K562 (cell line): ENCODE results near the gene PRDM2. TPM values are rescaled to one million over a fixed set of nuclear protein-coding genes. Genes with fewer than 3 reads are reported as not detected.
A peak's percentile ranks its signal among the peaks of the same experiment; 100 is the strongest.

Source experiments
- CTCFL ChIP-seq: IDR thresholded peaks from 2 replicates; pipeline ENCODE4 v1.6.1; 2011; ENCODE audit warnings: borderline replicate concordance, low read depth, mild to moderate bottlenecking, moderate library complexity, low read length; ENCODE audit not compliant: insufficient read depth, poor library complexity, severe bottlenecking
- E2F1 ChIP-seq: sonication (generic); formaldehyde crosslinking; IDR thresholded peaks from 2 replicates; pipeline ENCODE4 v1.8.1; 2023; ENCODE audit warnings: mild to moderate bottlenecking, missing genetic modification reagents, moderate library complexity
- E2F4 ChIP-seq: sonication (generic); formaldehyde crosslinking; IDR thresholded peaks from 2 replicates; pipeline ENCODE4 v1.8.0; 2022; ENCODE audit warnings: mild to moderate bottlenecking, low read depth, missing genetic modification reagents
- HOXB6 ChIP-seq: fragments of 250-450 bp; sonication (Bioruptor Pico); IDR thresholded peaks from 2 replicates; pipeline ENCODE4 v1.5.1; 2022; ENCODE audit warnings: mild to moderate bottlenecking, borderline replicate concordance
- MEIS2 ChIP-seq: fragments of 450-650 bp; IDR thresholded peaks from 2 replicates; pipeline ENCODE4 v1.6.1; 2014; ENCODE audit warnings: mild to moderate bottlenecking; ENCODE audit not compliant: partially characterized antibody
- MLLT1 ChIP-seq, 2 experiments: fragments of 450-650 bp; IDR thresholded peaks; 2 replicates each; pipeline ENCODE4 v1.6.1; 2016
- POLR2H ChIP-seq: IDR thresholded peaks from 2 replicates; pipeline ENCODE4 v1.6.1; 2016; ENCODE audit warnings: missing genetic modification characterization, low read depth, mild to moderate bottlenecking, control low read depth, missing compliant biosample characterization, moderate library complexity
- RBM39 ChIP-seq: fragments of 200-400 bp; formaldehyde crosslinking; optimal IDR thresholded peaks from 2 replicates; pipeline ENCODE3; 2018; ENCODE audit warnings: low read depth, low read length
- THRB ChIP-seq: fragments of 450-650 bp; formaldehyde crosslinking; conservative IDR thresholded peaks from 2 replicates; pipeline ENCODE4 v1.4.0; 2022; ENCODE audit warnings: mild to moderate bottlenecking, missing genetic modification characterization
- ZNF3 ChIP-seq: fragments of 250-450 bp; sonication (Bioruptor Pico); IDR thresholded peaks from 2 replicates; pipeline ENCODE4 v1.5.0; 2021; ENCODE audit warnings: mild to moderate bottlenecking, moderate library complexity
- ZNF639 ChIP-seq, 2 experiments: fragments of 200-800 bp in 1 of 2; sonication (Bioruptor generic) in 1 of 2; sonication (generic) in 1 of 2; formaldehyde crosslinking in 1 of 2; IDR thresholded peaks in 1 of 2; conservative IDR thresholded peaks in 1 of 2; 2 replicates each; pipeline versions ENCODE4 v1.5.0 to v1.6.1; 2016 to 2020; ENCODE audit warnings: missing compliant biosample characterization in 1 of 2, missing genetic modification characterization in 1 of 2, missing genetic modification reagents in 1 of 2
- ZNF740 ChIP-seq, 3 experiments: fragments of 200-800 bp in 1 of 3; sonication (Bioruptor generic) in 1 of 3; sonication (generic) in 1 of 3; formaldehyde crosslinking in 1 of 3; IDR thresholded peaks; 2 replicates each; pipeline versions ENCODE4 v1.6.1 to v1.8.0; 2016 to 2022; ENCODE audit warnings: mild to moderate bottlenecking in 2 of 3, missing compliant biosample characterization in 2 of 3, missing genetic modification characterization in 2 of 3, missing genetic modification reagents in 1 of 3
- polyA plus RNA-seq, 8 experiments: library from polyadenylated mRNA; depleted of rRNA in 4 of 8; stranded (reverse) in 5 of 8; unstranded in 3 of 8; fragments of >200 nt; fragmentation: Nextera tagmentation in 2 of 8; fragmentation: Illumina TruSeq in 1 of 8; extraction: Ambion mirVana in 2 of 8; extraction: Trizol in 1 of 8; gene quantifications; 2 replicates each; pipeline versions ENCODE4 v1.2.1 to v1.2.3, GENCODE V29; 2011 to 2014; ENCODE audit warnings: inconsistent platforms in 1 of 8, missing spikeins in 1 of 8
- total RNA-seq, 7 experiments: library from RNA; depleted of rRNA in 6 of 7; stranded (reverse); fragments of >200 nt in 6 of 7; fragmentation: Illumina TruSeq in 2 of 7; extraction: Trizol in 2 of 7; gene quantifications; 2 replicates each; pipeline versions ENCODE4 v1.2.1 to v1.2.3, GENCODE V29; 2011 to 2021; ENCODE audit warnings: low replicate concordance in 1 of 7

Gene PRDM2
- total and polyA plus RNA-seq, 9 of the 15 experiments (the other 6 are each of a cell fraction or from before 2014, with no cell fraction given), result 5.4 to 27.6 (median 12.5) TPM

GRCh38 chr1:13748610-13749505 is 48.9 kb downstream of the PRDM2 start (continued):
- TF ChIP-seq ZNF3 (CRISPR knock-in tag) (no peak), ZNF639 (CRISPR knock-in tag; conservative IDR thresholded peaks at IDR 0.05 in 1 of 2, IDR thresholded peaks at IDR 0.05 in 1 of 2) (peak in 1 of 2 experiments; percentile 93; a peak in 2 of 4 replicates), THRB (CRISPR knock-in tag) (no peak), CTCFL (peak; percentile 86), ZNF740 (CRISPR knock-in tag; IDR thresholded peaks at IDR 0.05) (no peak), ZNF740 (tag; IDR thresholded peaks at IDR 0.05) (peak in 1 of 2 experiments; percentile 12; a peak in 1 of 4 replicates), E2F1 (0 out of 2 replicates have a peak, but pooled peaks have one; percentile 47), MEIS2 (peak; percentile 4), E2F4 (CRISPR knock-in tag) (no peak), POLR2H (tag) (peak; percentile 92), MLLT1 (IDR thresholded peaks at IDR 0.05) (no peak), RBM39 (no peak), HOXB6 (CRISPR knock-in tag) (no peak)
